NB4 (cell line): ENCODE results near the gene COPS7B.

ENCODE experiments used
- MAX ChIP-seq: IDR thresholded peaks from 2 replicates; pipeline ENCODE4 v1.6.1; 2011; ENCODE audit warnings: low read depth, low read length
- MYC ChIP-seq: IDR thresholded peaks from 2 replicates; pipeline ENCODE4 v1.6.1; 2011; ENCODE audit warnings: low read depth, low read length
- POLR2A ChIP-seq: IDR thresholded peaks from 2 replicates; pipeline ENCODE4 v1.6.1; 2011; ENCODE audit warnings: mild to moderate bottlenecking; ENCODE audit not compliant: insufficient read length; ENCODE audit errors: extremely low read depth
- TF ChIP-seq, protein P1 (sequence below): IDR thresholded peaks from one replicate; pipeline ENCODE4 v1.5.1; 2012; ENCODE audit warnings: low read depth, low read length

DNA sequence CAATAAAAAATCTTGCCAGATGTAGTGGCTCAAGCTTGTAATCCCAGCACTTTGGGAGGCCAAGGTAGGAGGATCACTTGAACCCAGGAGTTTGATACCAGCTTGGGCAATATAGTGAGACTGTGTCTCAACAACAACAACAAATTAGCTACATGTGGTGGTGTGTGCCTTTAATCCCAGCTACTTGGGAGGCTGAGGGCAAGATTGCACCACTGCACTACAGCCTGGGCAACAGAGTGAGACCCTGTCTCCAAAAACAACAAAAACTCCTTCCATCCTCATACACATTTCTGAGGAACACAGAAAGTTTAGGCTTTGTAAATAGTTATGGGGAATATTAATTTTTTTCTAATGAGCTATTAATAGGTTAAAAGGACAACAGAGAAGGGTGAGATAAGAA lies 22.1 kb upstream of the COPS7B start:
- TF ChIP-seq, protein P1, sequence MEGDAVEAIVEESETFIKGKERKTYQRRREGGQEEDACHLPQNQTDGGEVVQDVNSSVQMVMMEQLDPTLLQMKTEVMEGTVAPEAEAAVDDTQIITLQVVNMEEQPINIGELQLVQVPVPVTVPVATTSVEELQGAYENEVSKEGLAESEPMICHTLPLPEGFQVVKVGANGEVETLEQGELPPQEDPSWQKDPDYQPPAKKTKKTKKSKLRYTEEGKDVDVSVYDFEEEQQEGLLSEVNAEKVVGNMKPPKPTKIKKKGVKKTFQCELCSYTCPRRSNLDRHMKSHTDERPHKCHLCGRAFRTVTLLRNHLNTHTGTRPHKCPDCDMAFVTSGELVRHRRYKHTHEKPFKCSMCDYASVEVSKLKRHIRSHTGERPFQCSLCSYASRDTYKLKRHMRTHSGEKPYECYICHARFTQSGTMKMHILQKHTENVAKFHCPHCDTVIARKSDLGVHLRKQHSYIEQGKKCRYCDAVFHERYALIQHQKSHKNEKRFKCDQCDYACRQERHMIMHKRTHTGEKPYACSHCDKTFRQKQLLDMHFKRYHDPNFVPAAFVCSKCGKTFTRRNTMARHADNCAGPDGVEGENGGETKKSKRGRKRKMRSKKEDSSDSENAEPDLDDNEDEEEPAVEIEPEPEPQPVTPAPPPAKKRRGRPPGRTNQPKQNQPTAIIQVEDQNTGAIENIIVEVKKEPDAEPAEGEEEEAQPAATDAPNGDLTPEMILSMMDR = no peak
- no peak for TF ChIP-seq MAX
- no peak for TF ChIP-seq POLR2A
- TF ChIP-seq MYC = no peak
